ENCODE measurements around the gene PCDHGB7.
"Not testable (repeated sequence)": the region's sequence is repeated elsewhere in the genome, so short reads cannot be mapped to it uniquely, and the experiment has no call there.

PCDHGB7 gene

GRCh38 chr5:141397756-141398551, 19.5 kb upstream of the PCDHGB7 start, which contains the start of gene PCDHGB5:
TSS of gene PCDHGB5 (plus strand) at chr5:141397947. CDS start at chr5:141398128, 181 bp downstream.
- not testable (repeated sequence) for DNase-seq (ENCODE audit: low read depth in 2 of 2)

- no peak for DNase-seq (ENCODE audit: low read depth in 2 of 2)
These were observed 18.9 kb upstream of the PCDHGB7 start for GRCh38 chr5:141398608-141399007.

- no peak for DNase-seq (ENCODE audit: low read depth in 2 of 2)
These were observed 17.8 kb upstream of the PCDHGB7 start for GRCh38 chr5:141399555-141400258.

- DNase-seq (ENCODE audit: low read depth in 2 of 2), result no peak
These were observed 14.8 kb upstream of the PCDHGB7 start, which contains the start of gene PCDHGA9 for GRCh38 chr5:141402553-141403243. TSS of gene PCDHGA9 (plus strand) at chr5:141402778. CDS start at chr5:141402953, 175 bp downstream.

- no peak for DNase-seq (ENCODE audit: low read depth in 2 of 2)
These were observed 14.1 kb upstream of the PCDHGB7 start for GRCh38 chr5:141403387-141403786.

- peak in 1 of 2 donors; percentile 12 for DNase-seq (ENCODE audit: low read depth in 2 of 2)
These were observed 9.5 kb upstream of the PCDHGB7 start, which contains the start of gene PCDHGB6 for GRCh38 chr5:141407790-141408505. TSS of gene PCDHGB6 (plus strand) at chr5:141408021. CDS start at chr5:141408203, 182 bp downstream.

GRCh38 chr5:141409598-141410306, 7.7 kb upstream of the PCDHGB7 start:
- no peak for DNase-seq (ENCODE audit: low read depth in 2 of 2)

- DNase-seq (ENCODE audit: low read depth in 2 of 2), result no peak
These were observed 5.9 kb upstream of the PCDHGB7 start for GRCh38 chr5:141411575-141411974.

GRCh38 chr5:141412854-141413539, 4.5 kb upstream of the PCDHGB7 start, which contains the start of gene PCDHGA10:
TSS of gene PCDHGA10 (plus strand) at chr5:141412987. CDS start at chr5:141413176, 189 bp downstream.
- peak in 1 of 2 donors; percentile 51 for DNase-seq (ENCODE audit: low read depth in 2 of 2)

GRCh38 chr5:141413540-141414069, 3.9 kb upstream of the PCDHGB7 start:
- no peak for DNase-seq (ENCODE audit: low read depth in 2 of 2)

- DNase-seq (ENCODE audit: low read depth in 2 of 2), result not testable (repeated sequence)
These were observed 2.8 kb upstream of the PCDHGB7 start for GRCh38 chr5:141414548-141415274.

GRCh38 chr5:141415275-141415618, 2.2 kb upstream of the PCDHGB7 start:
- not testable (repeated sequence) for DNase-seq (ENCODE audit: low read depth in 2 of 2)

- no peak for DNase-seq (ENCODE audit: low read depth in 2 of 2)
These were observed 1.8 kb downstream of the PCDHGB7 start for GRCh38 chr5:141419074-141419880.

GRCh38 chr5:141420855-141421488, 3.5 kb downstream of the PCDHGB7 start, which contains the start of gene PCDHGA11:
TSS of gene PCDHGA11 (plus strand) at chr5:141421051. CDS start at chr5:141421228, 177 bp downstream.
- DNase-seq (ENCODE audit: low read depth in 2 of 2), result peak in 1 of 2 donors; percentile 39

- no peak for DNase-seq (ENCODE audit: low read depth in 2 of 2)
These were observed 4.0 kb downstream of the PCDHGB7 start for GRCh38 chr5:141421489-141421855.

- DNase-seq (ENCODE audit: low read depth in 2 of 2), result no peak
These were observed 5.3 kb downstream of the PCDHGB7 start for GRCh38 chr5:141422742-141423291.

GRCh38 chr5:141427783-141428426, 10.4 kb downstream of the PCDHGB7 start:
- DNase-seq (ENCODE audit: low read depth in 2 of 2), result no peak

All from stimulated activated CD4-positive, alpha-beta T cell treated with anti-CD3 and anti-CD28 coated beads, Interleukin-4, amount 100 ng/mL, for 48 hours (primary cell).